ENCODE data around the gene CA5A. TPM values are rescaled to one million over a fixed set of nuclear protein-coding genes. Genes with fewer than 3 reads are reported as not detected.
"Not testable (repeated sequence)": the region's sequence is repeated elsewhere in the genome, so short reads cannot be mapped to it uniquely, and the experiment has no call there.

The CA5A gene
- not detected for total RNA-seq
- under 1 TPM in 1 of 2 donors, not detected in 1; 0.63 TPM for polyA plus RNA-seq
- long read RNA-seq, donor 1 = 0 reads
- long read RNA-seq, donor 2 = 0 reads

GRCh38 chr16:87936375-87937230 lies at the start of gene CA5A:
CA5A (minus strand) TSS chr16:87936529; CDS start chr16:87936450, 79 bp downstream.
- ATAC-seq (ENCODE audit: low FRiP score) (no peak), DNase-seq (no peak)
- Histone ChIP-seq H3K36me3 (ENCODE audit: control insufficient read depth in 1 of 2, insufficient read depth in 2 of 2, low read length in 1 of 2) (no peaks in the 10 kb centered on the region), H3K9me3 (ENCODE audit: control insufficient read depth, low read length) (no peaks in the 10 kb centered on the region), H3K4me1 (ENCODE audit: control insufficient read depth in 1 of 2, insufficient read depth in 2 of 2, low read length in 2 of 2) (no peaks in the 10 kb centered on the region), H3K27me3 (ENCODE audit: control insufficient read depth in 1 of 2, insufficient read depth in 2 of 2, low read length in 1 of 2) (no peaks in the 10 kb centered on the region), H3K27ac (ENCODE audit: low read depth in 1 of 2, low read length in 2 of 2) (no peak within 1 kb of the TSS), H3K4me3 (ENCODE audit: low read length in 2 of 2) (no peak within 1 kb of the TSS)
- intact Hi-C loops (cut with DNase I) = no loop called here
- 86 to 90% methylated on average over 15 of the region's 15 CpGs for WGBS, 2 donors

GRCh38 chr16:87985493-87985892 lies 49.2 kb upstream of the CA5A start:
- not testable (repeated sequence) for ATAC-seq (ENCODE audit: low FRiP score); DNase-seq; H3K4me1 ChIP-seq (ENCODE audit: control insufficient read depth in 1 of 2, insufficient read depth in 2 of 2, low read length in 2 of 2); H3K4me3 ChIP-seq (ENCODE audit: low read length in 2 of 2); H3K27me3 ChIP-seq (ENCODE audit: control insufficient read depth in 1 of 2, insufficient read depth in 2 of 2, low read length in 1 of 2); H3K36me3 ChIP-seq (ENCODE audit: control insufficient read depth in 1 of 2, insufficient read depth in 2 of 2, low read length in 1 of 2); H3K27ac ChIP-seq (ENCODE audit: low read depth in 1 of 2, low read length in 2 of 2); H3K9me3 ChIP-seq (ENCODE audit: control insufficient read depth, low read length)
- 91 to 93% methylated on average over 5 of the region's 5 CpGs for WGBS, 2 donors
- intact Hi-C loops (cut with DNase I) = loop anchor here in 1 of 2 donors (10.0 kb wide), 1 partner anchor 449 kb away; no protein-coding TSS in a partner anchor

- no peaks in the 10 kb centered on the region for H3K27me3 ChIP-seq (ENCODE audit: control insufficient read depth in 1 of 2, insufficient read depth in 2 of 2, low read length in 1 of 2)
- WGBS, 2 donors = 93 to 95% methylated on average over 28 of the region's 28 CpGs
- no peaks in the 10 kb centered on the region for H3K9me3 ChIP-seq (ENCODE audit: control insufficient read depth, low read length)
- intact Hi-C loops (cut with DNase I) = loop anchor here in 1 of 2 donors (10.0 kb wide), 1 partner anchor 450 kb away; no protein-coding TSS in a partner anchor
- H3K27ac ChIP-seq (ENCODE audit: low read depth in 1 of 2, low read length in 2 of 2) = no peak overlapping the region
- ATAC-seq (ENCODE audit: low FRiP score) (no peak), DNase-seq (no peak)
- no peak overlapping the region for H3K4me3 ChIP-seq (ENCODE audit: low read length in 2 of 2)
- no peaks in the 10 kb centered on the region for H3K4me1 ChIP-seq (ENCODE audit: control insufficient read depth in 1 of 2, insufficient read depth in 2 of 2, low read length in 2 of 2)
- peaks cover 0 to 2% of the 10 kb centered on the region in 2 donors for H3K36me3 ChIP-seq (ENCODE audit: control insufficient read depth in 1 of 2, insufficient read depth in 2 of 2, low read length in 1 of 2)
Observed at GRCh38 chr16:87984632-87985267, 48.4 kb upstream of the CA5A start.

GRCh38 chr16:87984180-87984579 lies 47.9 kb upstream of the CA5A start:
- not testable (repeated sequence) for H3K36me3 ChIP-seq (ENCODE audit: control insufficient read depth in 1 of 2, insufficient read depth in 2 of 2, low read length in 1 of 2); H3K4me1 ChIP-seq (ENCODE audit: control insufficient read depth in 1 of 2, insufficient read depth in 2 of 2, low read length in 2 of 2); H3K27me3 ChIP-seq (ENCODE audit: control insufficient read depth in 1 of 2, insufficient read depth in 2 of 2, low read length in 1 of 2); H3K4me3 ChIP-seq (ENCODE audit: low read length in 2 of 2); H3K27ac ChIP-seq (ENCODE audit: low read depth in 1 of 2, low read length in 2 of 2); H3K9me3 ChIP-seq (ENCODE audit: control insufficient read depth, low read length); DNase-seq; ATAC-seq (ENCODE audit: low FRiP score)
- intact Hi-C loops (cut with DNase I) = loop anchor here in 1 of 2 donors (10.0 kb wide), 1 partner anchor 451 kb away; no protein-coding TSS in a partner anchor
- WGBS, 2 donors = 84 to 86% methylated on average over 15 of the region's 15 CpGs

GRCh38 chr16:87983737-87984097 lies 47.4 kb upstream of the CA5A start:
- not testable (repeated sequence) for H3K9me3 ChIP-seq (ENCODE audit: control insufficient read depth, low read length); H3K4me3 ChIP-seq (ENCODE audit: low read length in 2 of 2); ATAC-seq (ENCODE audit: low FRiP score); DNase-seq; H3K4me1 ChIP-seq (ENCODE audit: control insufficient read depth in 1 of 2, insufficient read depth in 2 of 2, low read length in 2 of 2); H3K36me3 ChIP-seq (ENCODE audit: control insufficient read depth in 1 of 2, insufficient read depth in 2 of 2, low read length in 1 of 2); H3K27ac ChIP-seq (ENCODE audit: low read depth in 1 of 2, low read length in 2 of 2); H3K27me3 ChIP-seq (ENCODE audit: control insufficient read depth in 1 of 2, insufficient read depth in 2 of 2, low read length in 1 of 2)
- intact Hi-C loops (cut with DNase I) = loop anchor here in 1 of 2 donors (10.0 kb wide), 1 partner anchor 451 kb away; no protein-coding TSS in a partner anchor
- WGBS, 2 donors = 50 to 54% methylated on average over 7 of the region's 7 CpGs

GRCh38 chr16:87983072-87983736 lies 46.9 kb upstream of the CA5A start:
- not testable (repeated sequence) for H3K4me1 ChIP-seq (ENCODE audit: control insufficient read depth in 1 of 2, insufficient read depth in 2 of 2, low read length in 2 of 2); H3K36me3 ChIP-seq (ENCODE audit: control insufficient read depth in 1 of 2, insufficient read depth in 2 of 2, low read length in 1 of 2); H3K4me3 ChIP-seq (ENCODE audit: low read length in 2 of 2); H3K27ac ChIP-seq (ENCODE audit: low read depth in 1 of 2, low read length in 2 of 2); H3K27me3 ChIP-seq (ENCODE audit: control insufficient read depth in 1 of 2, insufficient read depth in 2 of 2, low read length in 1 of 2); DNase-seq; H3K9me3 ChIP-seq (ENCODE audit: control insufficient read depth, low read length)
- intact Hi-C loops (cut with DNase I) = loop anchor here in 1 of 2 donors (10.0 kb wide), 1 partner anchor 452 kb away; no protein-coding TSS in a partner anchor
- 26 to 28% methylated on average over 19 to 20 of the region's 20 CpGs for WGBS, 2 donors
- ATAC-seq (ENCODE audit: low FRiP score) = peak; percentile 77

- ATAC-seq (ENCODE audit: low FRiP score) = no peak
- intact Hi-C loops (cut with DNase I) = loop anchor here in 1 of 2 donors (10.0 kb wide), 1 partner anchor 452 kb away; no protein-coding TSS in a partner anchor
- H3K9me3 ChIP-seq (ENCODE audit: control insufficient read depth, low read length) = no peaks in the 10 kb centered on the region
Observed at GRCh38 chr16:87982581-87983041, 46.3 kb upstream of the CA5A start.

GRCh38 chr16:87981376-87981775 lies 45.0 kb upstream of the CA5A start:
- not testable (repeated sequence) for H3K36me3 ChIP-seq (ENCODE audit: control insufficient read depth in 1 of 2, insufficient read depth in 2 of 2, low read length in 1 of 2); ATAC-seq (ENCODE audit: low FRiP score); H3K9me3 ChIP-seq (ENCODE audit: control insufficient read depth, low read length); DNase-seq; H3K4me1 ChIP-seq (ENCODE audit: control insufficient read depth in 1 of 2, insufficient read depth in 2 of 2, low read length in 2 of 2); H3K27me3 ChIP-seq (ENCODE audit: control insufficient read depth in 1 of 2, insufficient read depth in 2 of 2, low read length in 1 of 2); H3K4me3 ChIP-seq (ENCODE audit: low read length in 2 of 2); H3K27ac ChIP-seq (ENCODE audit: low read depth in 1 of 2, low read length in 2 of 2)
- intact Hi-C loops (cut with DNase I) = loop anchor here in 1 of 2 donors (10.0 kb wide), 1 partner anchor 453 kb away; no protein-coding TSS in a partner anchor
- WGBS, 2 donors = 85 to 86% methylated on average over 4 of the region's 4 CpGs

More at GRCh38 chr16:87982581-87983041, 46.3 kb upstream of the CA5A start:
- Histone ChIP-seq H3K4me1 (ENCODE audit: control insufficient read depth in 1 of 2, insufficient read depth in 2 of 2, low read length in 2 of 2) (no peaks in the 10 kb centered on the region), H3K36me3 (ENCODE audit: control insufficient read depth in 1 of 2, insufficient read depth in 2 of 2, low read length in 1 of 2) (peaks cover 0 to 2% of the 10 kb centered on the region in 2 donors), H3K27me3 (ENCODE audit: control insufficient read depth in 1 of 2, insufficient read depth in 2 of 2, low read length in 1 of 2) (no peaks in the 10 kb centered on the region), H3K4me3 (ENCODE audit: low read length in 2 of 2) (no peak overlapping the region), H3K27ac (ENCODE audit: low read depth in 1 of 2, low read length in 2 of 2) (no peak overlapping the region)
- WGBS, 2 donors = 78% methylated on average over 16 to 17 of the region's 17 CpGs
- DNase-seq = no peak
